Measurements from ENCODE around the gene RIPK3.
"Not testable (repeated sequence)": the region's sequence is repeated elsewhere in the genome, so short reads cannot be mapped to it uniquely, and the experiment has no call there.

The RIPK3 gene

GRCh38 chr14:24339284-24340151 lies at the start of gene RIPK3:
TSS of gene RIPK3 (minus strand) at chr14:24339991. CDS start at chr14:24339826, 165 bp downstream.
- no peak for DNase-seq

- DNase-seq = no peak
Measured at GRCh38 chr14:24389226-24389848, 49.5 kb upstream of the RIPK3 start.

- no peak for DNase-seq
Measured at GRCh38 chr14:24388474-24389179, 48.8 kb upstream of the RIPK3 start.

GRCh38 chr14:24387579-24387978 lies 47.8 kb upstream of the RIPK3 start:
- not testable (repeated sequence) for DNase-seq

- no peak for DNase-seq
Measured at GRCh38 chr14:24387009-24387345, 47.2 kb upstream of the RIPK3 start.

GRCh38 chr14:24385524-24385923 lies 45.7 kb upstream of the RIPK3 start:
- DNase-seq = no peak

- DNase-seq = no peak
Measured at GRCh38 chr14:24384169-24384568, 44.4 kb upstream of the RIPK3 start.

GRCh38 chr14:24382064-24382371 lies 42.2 kb upstream of the RIPK3 start:
- no peak for DNase-seq

- no peak for DNase-seq
Measured at GRCh38 chr14:24381363-24382063, 41.7 kb upstream of the RIPK3 start.

- no peak for DNase-seq
Measured at GRCh38 chr14:24379907-24380730, 40.3 kb upstream of the RIPK3 start.

GRCh38 chr14:24378981-24379906 lies 39.5 kb upstream of the RIPK3 start:
- no peak for DNase-seq

GRCh38 chr14:24378327-24378726 lies 38.5 kb upstream of the RIPK3 start:
- no peak for DNase-seq

- DNase-seq = no peak
Measured at GRCh38 chr14:24377657-24378056, 37.9 kb upstream of the RIPK3 start.

GRCh38 chr14:24377126-24377525 lies 37.3 kb upstream of the RIPK3 start:
- no peak for DNase-seq

- no peak for DNase-seq
Measured at GRCh38 chr14:24376448-24377070, 36.8 kb upstream of the RIPK3 start.

- no peak for DNase-seq
Measured at GRCh38 chr14:24372701-24373416, 33.1 kb upstream of the RIPK3 start.

- not testable (repeated sequence) for DNase-seq
Measured at GRCh38 chr14:24371605-24372004, 31.8 kb upstream of the RIPK3 start.

GRCh38 chr14:24370748-24371147 lies 31.0 kb upstream of the RIPK3 start:
- DNase-seq = no peak

- no peak for DNase-seq
Measured at GRCh38 chr14:24369907-24370687, 30.3 kb upstream of the RIPK3 start.
